GM12892 (cell line): Measurements from ENCODE around the gene ARHGAP22.

Experiments
- DNase-seq: peaks from one replicate; pipeline ENCODE4 v3.0.0; 2011; ENCODE audit not compliant: insufficient read length
- FAIRE-seq: peaks from 2 replicates; lab custom pipeline; 2011; peaks lifted over from hg19 to GRCh38; lab: Jason Lieb, UNC
- POLR2A ChIP-seq: IDR thresholded peaks from 2 replicates; pipeline ENCODE4 v1.6.1; 2011; ENCODE audit warnings: low read depth, low read length, control low read depth
- POLR2AphosphoS5 ChIP-seq: IDR thresholded peaks from 2 replicates; pipeline ENCODE4 v1.6.1; 2011; ENCODE audit warnings: low read depth, low read length, control low read depth
- TAF1 ChIP-seq: IDR thresholded peaks from 2 replicates; pipeline ENCODE4 v1.6.1; 2011; ENCODE audit warnings: low read depth, mild to moderate bottlenecking, control low read depth, low read length, borderline replicate concordance

Gene ARHGAP22

DNA sequence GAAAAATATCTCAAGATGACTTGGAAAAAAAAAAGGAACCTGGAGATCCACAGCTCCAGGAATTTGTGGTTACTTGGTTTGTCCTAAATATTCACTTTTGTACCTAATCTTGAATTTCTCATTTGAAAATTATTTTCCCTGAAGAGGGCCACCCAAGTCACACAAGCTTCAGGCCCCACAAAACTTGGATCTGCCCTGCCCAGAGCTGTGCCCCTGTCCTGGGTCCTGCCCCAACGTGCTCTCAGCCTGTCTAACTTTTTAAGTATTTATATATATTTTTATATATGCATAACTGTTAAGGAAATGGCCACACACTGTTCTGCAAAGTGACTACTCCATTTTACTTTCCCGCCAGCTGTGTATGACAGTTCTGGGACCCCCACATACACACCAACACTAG is 123.5 kb downstream of the ARHGAP22 start:
- DNase-seq (no peak), FAIRE-seq (no peak)
- TF ChIP-seq TAF1: no peak
- no peak for TF ChIP-seq POLR2A
- TF ChIP-seq POLR2AphosphoS5: no peak

- no peak for FAIRE-seq
- no peak for DNase-seq
- TF ChIP-seq TAF1 (no peak), POLR2A (no peak), POLR2AphosphoS5 (no peak)
These were observed 124.2 kb downstream of the ARHGAP22 start for GRCh38 chr10:48480397-48481374.

GRCh38 chr10:48478980-48479811 is 125.7 kb downstream of the ARHGAP22 start:
- TF ChIP-seq POLR2A (no peak), POLR2AphosphoS5 (no peak), TAF1 (no peak)
- no peak for DNase-seq

GRCh38 chr10:48478469-48478868 is 126.4 kb downstream of the ARHGAP22 start:
- TF ChIP-seq TAF1: no peak
- TF ChIP-seq POLR2A: no peak
- TF ChIP-seq POLR2AphosphoS5: no peak
- FAIRE-seq (no peak), DNase-seq (no peak)

More at GRCh38 chr10:48478980-48479811, 125.7 kb downstream of the ARHGAP22 start:
- FAIRE-seq: no peak

GRCh38 chr10:48477616-48478015 is 127.3 kb downstream of the ARHGAP22 start:
- FAIRE-seq: no peak
- no peak for DNase-seq
- TF ChIP-seq POLR2AphosphoS5 (no peak), POLR2A (no peak), TAF1 (no peak)

DNA sequence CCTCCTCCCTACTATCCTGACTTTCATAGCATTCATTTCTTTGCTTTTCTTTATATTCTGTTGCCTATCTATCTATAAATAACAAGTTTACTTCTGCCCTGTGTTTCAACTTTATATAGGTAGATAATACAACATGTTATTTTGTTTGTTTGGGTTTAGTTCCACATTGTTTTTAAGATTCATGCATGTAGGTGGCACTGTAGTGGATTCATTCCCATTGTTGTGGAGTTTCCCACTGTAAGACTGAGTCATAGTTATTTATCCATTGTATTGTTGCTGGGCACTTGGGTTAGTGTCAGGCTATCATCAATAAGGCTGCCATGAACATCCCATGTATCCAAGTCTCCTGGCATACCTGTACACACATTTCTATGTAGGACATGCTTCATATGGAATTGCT is 127.7 kb downstream of the ARHGAP22 start:
- DNase-seq: no peak
- no peak for TF ChIP-seq TAF1
- no peak for FAIRE-seq

DNA sequence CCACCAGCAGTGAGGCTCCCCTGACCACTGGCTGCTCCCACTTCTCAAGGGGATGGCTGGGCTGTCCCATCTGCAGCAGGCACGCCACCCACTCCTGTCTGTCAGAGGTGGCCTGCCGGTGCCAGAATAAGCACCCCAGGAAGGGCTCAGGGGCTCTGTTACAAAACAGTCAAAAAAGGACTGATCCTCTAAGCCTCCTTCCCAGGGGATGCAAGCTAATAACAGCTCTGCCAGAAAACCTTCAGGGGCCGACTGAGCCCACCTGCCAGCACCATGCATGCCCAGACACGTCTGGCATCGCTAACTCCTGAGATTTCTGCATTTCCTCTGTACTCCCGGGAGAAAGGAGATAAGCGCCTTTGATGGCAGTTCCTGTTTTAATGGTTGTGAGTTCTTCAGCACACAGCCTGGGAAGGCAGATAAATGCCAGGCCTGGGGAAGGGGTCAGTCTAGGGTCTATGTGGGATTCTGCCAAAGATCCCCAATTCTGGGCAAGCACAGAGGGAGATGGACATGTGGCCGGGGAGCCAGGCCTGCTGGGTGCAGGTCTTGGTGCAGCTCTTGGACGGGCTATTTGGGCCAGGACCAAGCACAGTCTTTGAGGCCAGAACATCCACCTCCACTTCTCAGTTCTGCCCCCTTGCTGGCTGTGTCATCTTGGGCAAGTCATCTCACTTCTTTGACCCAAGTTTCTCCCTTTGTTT is 128.4 kb downstream of the ARHGAP22 start:
- no peak for FAIRE-seq

DNA sequence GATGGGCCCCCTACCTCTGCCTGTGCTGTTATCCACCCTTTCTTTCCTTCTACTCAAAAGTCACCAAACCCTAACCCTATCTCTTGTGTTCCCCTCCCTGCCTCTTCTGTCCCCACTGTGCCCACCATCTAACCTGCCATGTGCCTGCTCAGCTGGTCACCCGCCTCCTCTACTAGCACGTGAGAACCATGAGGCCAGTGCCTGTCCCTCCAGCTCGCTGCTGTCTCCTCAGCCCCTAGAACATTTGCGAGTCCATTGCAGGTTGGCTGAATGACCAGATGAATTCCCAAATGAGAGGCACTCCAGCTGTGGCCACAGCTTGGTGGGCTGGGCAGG is 129.0 kb downstream of the ARHGAP22 start:
- FAIRE-seq (no peak), DNase-seq (no peak)
- no peak for TF ChIP-seq POLR2A
- no peak for TF ChIP-seq POLR2AphosphoS5
- TF ChIP-seq TAF1: no peak

More for the DNA sequence above, 128.4 kb downstream of the ARHGAP22 start:
- TF ChIP-seq TAF1 (no peak), POLR2AphosphoS5 (no peak)
- no peak for DNase-seq

GRCh38 chr10:48474765-48475365 is 130.0 kb downstream of the ARHGAP22 start:
- no peak for FAIRE-seq
- TF ChIP-seq POLR2A (no peak), TAF1 (no peak), POLR2AphosphoS5 (no peak)
- DNase-seq: no peak

DNA sequence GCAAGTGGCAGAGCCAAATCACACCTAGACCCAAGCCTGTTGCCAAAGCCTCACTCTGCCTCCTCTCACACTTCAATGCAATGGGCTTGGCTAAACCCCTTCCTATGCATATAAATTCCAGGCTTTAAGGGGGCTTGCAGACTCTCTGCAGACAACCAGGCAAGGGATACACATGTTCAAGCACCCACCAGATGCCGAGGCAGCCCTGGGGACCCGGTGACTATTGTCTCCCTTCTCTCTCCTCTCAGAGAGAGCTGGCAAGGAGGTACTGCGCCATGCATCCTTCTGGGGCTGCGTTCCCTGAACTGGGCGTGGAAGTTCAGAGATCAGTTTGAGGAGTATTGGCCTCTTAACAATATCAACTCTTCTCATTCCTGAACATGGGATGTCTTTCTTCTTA is 131.2 kb downstream of the ARHGAP22 start:
- FAIRE-seq: no peak
- DNase-seq: no peak
- no peak for TF ChIP-seq POLR2A
- TF ChIP-seq POLR2AphosphoS5: no peak
- no peak for TF ChIP-seq TAF1

DNA sequence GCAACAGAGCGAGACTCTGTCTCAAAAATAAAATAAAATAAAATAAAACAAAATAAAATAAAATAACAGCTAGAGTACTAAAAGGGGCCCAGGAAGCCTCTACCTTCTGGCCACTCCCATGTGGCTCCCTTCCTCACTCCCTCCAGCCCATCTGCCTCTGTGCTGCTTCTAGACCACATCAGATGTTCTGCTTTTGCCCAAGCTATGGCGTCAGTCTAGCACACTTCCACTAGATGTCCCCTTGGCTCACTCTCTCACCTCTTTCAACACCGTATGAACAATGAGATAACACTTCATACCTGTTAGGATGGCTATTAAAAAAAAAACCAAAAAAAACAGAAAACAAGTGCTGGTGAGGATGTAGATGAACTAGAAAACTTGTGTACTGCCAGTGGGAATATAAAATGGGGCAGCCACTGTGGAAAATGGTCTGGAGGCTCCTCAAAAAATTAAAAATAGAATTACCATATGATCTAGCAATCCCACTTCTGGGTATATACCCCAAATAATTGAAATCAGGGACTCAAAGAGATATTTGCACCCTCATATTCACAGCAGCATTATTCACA is 132.3 kb downstream of the ARHGAP22 start:
- FAIRE-seq (no peak), DNase-seq (no peak)
- TF ChIP-seq POLR2AphosphoS5 (no peak), POLR2A (no peak), TAF1 (no peak)
